CD4-positive, alpha-beta memory T cell (primary cell): ENCODE measurements around the gene PPP1R11. TPM values are rescaled to one million over a fixed set of nuclear protein-coding genes. Genes with fewer than 3 reads are reported as not detected.

ENCODE experiments used
- CTCF ChIA-PET: fragments of 350-600 bp; sonication (Branson Sonifier 250); formaldehyde crosslinking; loops from one replicate; lab custom pipeline; 2021; ENCODE audit warnings: inconsistent platforms; ENCODE audit not compliant: partially characterized antibody; lab: Charles Lee
- POLR2A ChIA-PET: fragments of 350-600 bp; sonication (Branson Sonifier 250); formaldehyde crosslinking; loops from one replicate; lab custom pipeline; 2021; ENCODE audit not compliant: partially characterized antibody; lab: Charles Lee
- DNase-seq, 5 donors: peaks; one replicate each; pipeline versions ENCODE4 v3.0.0 to v3.0.0-alpha.2; 2020 to 2022; ENCODE audit warnings: mixed read lengths in 1 of 5
- H3K27ac ChIP-seq: one replicate; pipeline ENCODE4 v1.7.0; 2013; ENCODE audit warnings: low read depth, low read length
- H3K27me3 ChIP-seq: 2 replicates; pipeline ENCODE4 v1.7.0; 2013; ENCODE audit warnings: mild to moderate bottlenecking, low read length, moderate library complexity; ENCODE audit not compliant: insufficient read depth
- H3K36me3 ChIP-seq: 2 replicates; pipeline ENCODE4 v1.7.0; 2013; ENCODE audit warnings: mild to moderate bottlenecking, low read length, moderate library complexity; ENCODE audit not compliant: insufficient read depth
- H3K4me1 ChIP-seq: 2 replicates; pipeline ENCODE4 v1.7.0; 2013; ENCODE audit warnings: mild to moderate bottlenecking, low read length, moderate library complexity; ENCODE audit not compliant: insufficient read depth
- H3K4me3 ChIP-seq, 2 donors: one replicate each; pipeline ENCODE4 v1.7.0; 2013; ENCODE audit warnings: low read length in 2 of 2, mild to moderate bottlenecking in 1 of 2
- H3K9me3 ChIP-seq, 2 donors: one replicate each; pipeline ENCODE4 v1.7.0; 2013; ENCODE audit warnings: low read length in 2 of 2, control low read depth in 1 of 2; ENCODE audit not compliant: control insufficient read depth in 1 of 2
- H3K27ac Mint-ChIP-seq, 7 donors: one replicate each; pipeline ENCODE4 v1.8.0; 2020 to 2021; ENCODE audit warnings: mixed read lengths in 7 of 7, mild to moderate bottlenecking in 6 of 7, inconsistent platforms in 3 of 7, moderate library complexity in 3 of 7
- H3K27me3 Mint-ChIP-seq, 2 donors: one replicate each; pipeline ENCODE4 v1.8.0; 2020 to 2021; ENCODE audit warnings: mixed read lengths in 2 of 2
- H3K36me3 Mint-ChIP-seq, 2 donors: one replicate each; pipeline ENCODE4 v1.8.0; 2020 to 2021; ENCODE audit warnings: mixed read lengths in 2 of 2, inconsistent platforms in 1 of 2, mild to moderate bottlenecking in 1 of 2
- H3K4me1 Mint-ChIP-seq, 4 donors: one replicate each; pipeline ENCODE4 v1.8.0; 2020 to 2021; ENCODE audit warnings: mixed read lengths in 4 of 4, mild to moderate bottlenecking in 1 of 4
- H3K4me3 Mint-ChIP-seq, 8 donors: one replicate each; pipeline ENCODE4 v1.8.0; 2020 to 2021; ENCODE audit warnings: mixed read lengths in 8 of 8, mild to moderate bottlenecking in 7 of 8, moderate library complexity in 6 of 8, inconsistent platforms in 3 of 8
- H3K9me3 Mint-ChIP-seq, 8 donors: one replicate each; pipeline ENCODE4 v1.8.0; 2020 to 2021; ENCODE audit warnings: mixed read lengths in 8 of 8, mild to moderate bottlenecking in 5 of 8, inconsistent platforms in 3 of 8, moderate library complexity in 1 of 8
- intact Hi-C: fragments of 100-400 bp; cut with micrococcal nuclease; formaldehyde crosslinking; loops from one replicate; pipeline ENCODE4 v1.15.1; 2023
- polyA plus RNA-seq, 2 donors: library from polyadenylated mRNA; unstranded; fragments of 300-500 nt; fragmentation: Illumina TruSeq; gene quantifications; one replicate each; pipeline ENCODE4 v1.2.3, GENCODE V29; 2021
- total RNA-seq, 2 experiments: library from RNA; stranded (reverse); gene quantifications; one replicate each; pipeline ENCODE4 v1.2.3, GENCODE V29; 2021

PPP1R11 gene
- total and polyA plus RNA-seq, 4 experiments from 2014 or later = 65.2 to 134 (median 89.9) TPM

DNA sequence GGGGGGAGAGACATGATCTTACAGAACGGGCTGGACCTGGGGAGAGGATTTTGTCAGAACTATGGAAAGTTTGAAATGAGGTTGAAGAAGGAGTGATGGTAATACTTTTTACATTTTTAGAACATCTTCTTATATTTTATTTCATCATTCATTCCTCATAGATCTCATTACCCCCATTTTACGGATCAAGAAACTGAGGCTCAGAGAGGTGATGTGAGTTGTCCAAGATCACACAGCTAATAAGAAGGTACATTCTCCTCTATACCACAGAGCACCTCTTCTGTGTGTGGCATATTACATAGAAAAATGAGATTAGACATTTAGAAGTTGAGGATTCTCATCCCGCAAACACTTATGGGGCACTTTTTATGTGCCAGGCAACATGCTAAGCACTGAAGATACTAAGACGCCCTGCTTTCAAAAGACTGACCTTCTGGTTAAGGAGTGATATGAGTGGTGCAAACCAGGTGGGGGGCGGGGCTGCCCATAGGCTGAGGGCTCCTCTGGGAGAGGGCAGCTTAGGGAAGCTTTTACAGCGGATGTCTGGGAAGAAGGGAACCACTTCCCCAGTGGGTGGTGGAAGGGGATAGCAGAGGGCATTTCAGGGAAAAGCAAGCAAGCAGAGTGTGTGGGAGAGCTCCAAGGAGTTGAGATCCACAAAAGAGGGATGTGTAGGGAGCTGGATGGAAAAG, 26.0 kb downstream of the PPP1R11 start:
- Histone ChIP-seq H3K4me3 (no peak overlapping the region), H3K27me3 (peaks cover 36% of the 10 kb centered on the region), H3K27ac (no peak overlapping the region), H3K4me1 (peaks cover 9% of the 10 kb centered on the region), H3K36me3 (no peaks in the 10 kb centered on the region), H3K9me3 (no peaks in the 10 kb centered on the region)
- Mint-ChIP-seq H3K36me3 (no peaks in the 10 kb centered on the region), H3K9me3 (peaks cover 0 to 2% (median 0%) of the 10 kb centered on the region in 8 donors), H3K27ac (no peak overlapping the region), H3K4me1 (peaks cover 6 to 11% (median 8%) of the 10 kb centered on the region in 4 donors), H3K4me3 (no peak overlapping the region), H3K27me3 (peaks cover 39 to 43% of the 10 kb centered on the region in 2 donors)
- POLR2A ChIA-PET = no interaction called here
- no peak for DNase-seq
- intact Hi-C loops = no loop called here
- CTCF ChIA-PET = interaction anchor here (6.7 kb wide), 1 partner anchor 10 kb away, joined by 37 read pairs; no protein-coding TSS in a partner anchor

DNA sequence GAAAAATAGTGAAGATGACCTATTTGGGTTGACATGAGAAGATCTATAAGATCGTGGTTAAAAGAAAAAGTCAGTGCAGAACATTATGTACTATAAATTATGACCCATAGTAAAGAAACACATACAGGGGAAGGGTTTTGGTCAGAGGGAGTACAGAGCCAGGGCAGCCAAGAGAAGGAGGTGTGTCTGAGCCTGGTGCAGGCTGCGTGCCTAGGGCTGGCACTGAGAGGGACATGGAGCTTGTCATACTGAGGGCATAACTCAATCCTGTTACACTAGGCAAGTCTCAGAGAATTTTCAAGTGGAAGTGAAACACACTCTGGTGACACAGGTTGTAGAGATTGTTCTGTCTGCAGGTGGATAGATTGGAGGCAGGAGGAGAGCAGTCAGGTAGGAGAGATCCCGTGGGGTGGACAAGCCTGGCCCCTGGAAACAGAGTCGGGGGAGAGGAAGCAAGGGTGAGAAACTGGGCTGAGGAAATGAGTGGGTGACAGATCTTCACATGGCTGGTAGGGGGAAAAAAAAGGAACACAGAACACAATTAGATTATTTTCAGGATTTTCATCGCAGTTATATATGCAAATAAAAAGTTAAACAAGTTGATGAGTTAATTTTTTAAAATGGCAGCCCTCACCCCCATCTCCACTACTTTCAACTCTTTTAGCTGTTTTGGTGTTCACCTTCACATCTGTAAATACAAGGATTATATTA, 27.1 kb downstream of the PPP1R11 start:
- Mint-ChIP-seq H3K4me3 (no peak overlapping the region), H3K36me3 (no peaks in the 10 kb centered on the region), H3K9me3 (peaks cover 0 to 2% (median 0%) of the 10 kb centered on the region in 8 donors), H3K4me1 (peaks cover 11 to 18% (median 14%) of the 10 kb centered on the region in 4 donors), H3K27me3 (peaks cover 41 to 45% of the 10 kb centered on the region in 2 donors), H3K27ac (no peak overlapping the region)
- intact Hi-C loops = no loop called here
- no peaks in the 10 kb centered on the region for H3K9me3 ChIP-seq
- no peak for DNase-seq
- H3K36me3 ChIP-seq = no peaks in the 10 kb centered on the region
- no peak overlapping the region for H3K27ac ChIP-seq
- H3K4me3 ChIP-seq = no peak overlapping the region
- H3K27me3 ChIP-seq = peaks cover 44% of the 10 kb centered on the region
- ChIA-PET CTCF (interaction anchor here (0.9 to 6.7 kb wide), 3 partner anchors 9 to 77 kb away, joined by 3 to 37 read pairs (median 7); no protein-coding TSS in a partner anchor), POLR2A (interaction anchor here (0.7 kb wide), 1 partner anchor 9 kb away, joined by 4 read pairs; no protein-coding TSS in a partner anchor)
- H3K4me1 ChIP-seq = peaks cover 13% of the 10 kb centered on the region

DNA sequence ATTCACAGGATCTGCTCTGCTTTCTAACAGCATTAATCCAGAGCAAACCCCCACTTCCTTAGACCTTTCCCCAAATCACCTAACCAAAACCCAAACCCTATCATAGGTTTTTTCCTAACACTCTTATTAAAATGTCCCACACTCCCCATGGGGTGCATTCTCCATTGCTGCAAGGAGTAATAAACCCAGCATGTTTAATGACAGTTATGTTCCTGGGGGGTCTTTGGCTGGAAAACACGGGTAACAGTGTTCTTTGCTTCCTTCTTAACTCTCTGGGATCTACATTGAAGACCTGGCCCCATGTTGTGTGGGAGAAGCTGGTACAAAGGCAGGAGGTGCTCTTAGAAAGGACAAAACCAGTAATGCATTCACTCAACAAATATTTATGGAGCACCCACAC, 29.8 kb downstream of the PPP1R11 start:
- Histone ChIP-seq H3K27me3 (peaks cover 30% of the 10 kb centered on the region), H3K36me3 (no peaks in the 10 kb centered on the region), H3K9me3 (no peaks in the 10 kb centered on the region), H3K4me1 (peaks cover 31% of the 10 kb centered on the region), H3K27ac (no peak overlapping the region), H3K4me3 (no peak overlapping the region)
- H3K9me3 Mint-ChIP-seq = peaks cover 0 to 3% (median 0%) of the 10 kb centered on the region in 8 donors
- H3K4me1 Mint-ChIP-seq = peaks cover 22 to 43% (median 32%) of the 10 kb centered on the region in 4 donors
- POLR2A ChIA-PET = interaction anchor here (1.2 kb wide), 1 partner anchor 30 kb away, joined by 5 read pairs; the partner anchor contains the start of gene PPP1R11
- CTCF ChIA-PET = no interaction called here
- peaks cover 35 to 45% of the 10 kb centered on the region in 2 donors for H3K27me3 Mint-ChIP-seq
- intact Hi-C loops = no loop called here
- no peak for DNase-seq
- H3K4me3 Mint-ChIP-seq = no peak overlapping the region
- H3K36me3 Mint-ChIP-seq = no peaks in the 10 kb centered on the region
- H3K27ac Mint-ChIP-seq = no peak overlapping the region

DNA sequence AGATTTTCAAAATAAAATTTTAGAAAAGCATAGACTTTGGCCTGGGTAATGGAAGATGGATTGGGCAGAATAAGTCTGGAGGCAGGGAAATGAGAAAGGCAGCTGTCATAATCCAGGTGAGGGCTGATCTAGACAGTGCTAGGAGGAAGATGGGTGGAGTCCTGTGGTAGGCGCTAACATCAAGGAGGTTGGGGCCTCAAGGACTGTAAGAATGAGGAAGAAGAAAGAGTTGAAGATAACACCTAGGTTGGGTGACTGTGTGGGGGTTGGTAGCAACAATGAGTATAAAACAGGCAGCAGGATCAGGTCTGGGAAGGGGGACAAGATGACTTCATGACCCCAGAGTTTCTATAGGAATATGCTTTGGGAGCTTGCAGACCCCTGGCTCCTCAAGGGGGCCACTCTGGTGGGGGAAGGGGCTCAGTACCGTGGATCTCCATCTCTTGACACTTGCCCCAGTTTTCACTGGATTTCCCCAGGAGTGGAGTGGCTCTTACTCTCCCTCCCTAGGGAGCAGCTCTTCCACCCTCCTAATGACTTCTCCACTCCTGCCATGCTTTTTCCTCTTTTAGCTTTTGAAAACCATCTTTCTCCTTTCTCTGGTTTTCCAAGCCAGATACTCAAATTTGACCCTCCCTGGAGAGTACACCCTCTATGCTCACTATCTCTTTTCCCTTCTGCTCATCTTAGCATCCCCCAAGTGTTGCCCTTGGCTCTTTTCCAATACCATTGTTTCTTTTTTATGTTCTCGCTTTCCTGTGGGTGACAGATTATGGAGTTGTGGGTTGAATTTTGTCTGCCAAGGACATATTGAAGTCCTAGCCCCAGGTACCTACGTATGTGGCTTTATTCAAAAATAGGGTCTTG, 31.1 kb downstream of the PPP1R11 start:
- H3K4me1 ChIP-seq = peaks cover 42% of the 10 kb centered on the region

DNA sequence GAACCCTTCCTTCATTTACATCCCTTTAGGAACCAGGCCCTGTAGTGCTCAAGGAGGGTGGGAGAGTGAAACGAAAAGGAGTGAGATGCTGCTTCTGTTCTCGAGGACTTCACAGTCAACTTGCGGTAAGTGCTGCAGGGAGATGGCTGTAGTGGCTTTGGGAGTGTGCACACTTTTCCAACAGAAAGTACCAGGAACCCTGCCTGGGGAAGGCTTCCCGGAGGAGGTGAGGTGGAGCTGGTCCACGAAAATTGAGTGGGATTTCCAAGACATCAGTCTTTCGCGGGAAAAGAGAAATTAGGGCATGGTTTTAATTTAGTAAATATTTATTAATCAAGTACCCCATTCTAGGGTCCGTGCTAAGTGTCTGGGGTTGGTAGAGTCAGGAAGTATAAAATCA, 33.2 kb downstream of the PPP1R11 start:
- Histone ChIP-seq H3K27ac (no peak overlapping the region), H3K4me1 (peaks cover 48% of the 10 kb centered on the region), H3K36me3 (no peaks in the 10 kb centered on the region), H3K9me3 (no peaks in the 10 kb centered on the region), H3K27me3 (peaks cover 20% of the 10 kb centered on the region), H3K4me3 (no peak overlapping the region)
- ChIA-PET CTCF (no interaction called here), POLR2A (no interaction called here)
- H3K9me3 Mint-ChIP-seq = peaks cover 0 to 3% (median 0%) of the 10 kb centered on the region in 8 donors
- peaks cover 25 to 33% of the 10 kb centered on the region in 2 donors for H3K27me3 Mint-ChIP-seq
- H3K36me3 Mint-ChIP-seq = no peaks in the 10 kb centered on the region
- peak overlapping the region; percentile 25 to 79 (median 60) for H3K4me3 Mint-ChIP-seq
- peak overlapping the region in 1 of 7 donors; percentile 36 for H3K27ac Mint-ChIP-seq
- H3K4me1 Mint-ChIP-seq = peaks cover 33 to 61% (median 48%) of the 10 kb centered on the region in 4 donors
- intact Hi-C loops = no loop called here
- DNase-seq = no peak

More for the DNA sequence above, 31.1 kb downstream of the PPP1R11 start:
- Histone ChIP-seq H3K27ac (no peak overlapping the region), H3K9me3 (no peaks in the 10 kb centered on the region), H3K36me3 (no peaks in the 10 kb centered on the region), H3K4me3 (no peak overlapping the region), H3K27me3 (peaks cover 23% of the 10 kb centered on the region)
- peak in 3 of 5 donors; percentile 14 to 41 (median 21) for DNase-seq
- H3K4me1 Mint-ChIP-seq = peaks cover 30 to 55% (median 42%) of the 10 kb centered on the region in 4 donors
- H3K9me3 Mint-ChIP-seq = peaks cover 0 to 3% (median 0%) of the 10 kb centered on the region in 8 donors
- intact Hi-C loops = no loop called here
- ChIA-PET CTCF (no interaction called here), POLR2A (interaction anchor here (1.2 kb wide), 1 partner anchor 32 kb away, joined by 5 read pairs; the partner anchor contains the start of gene PPP1R11)
- H3K27me3 Mint-ChIP-seq = peaks cover 30 to 35% of the 10 kb centered on the region in 2 donors
- peak overlapping the region in 2 of 7 donors; percentile 14 to 31 for H3K27ac Mint-ChIP-seq
- no peaks in the 10 kb centered on the region for H3K36me3 Mint-ChIP-seq
- peak overlapping the region in 4 of 8 donors; percentile 12 to 73 (median 48) for H3K4me3 Mint-ChIP-seq

DNA sequence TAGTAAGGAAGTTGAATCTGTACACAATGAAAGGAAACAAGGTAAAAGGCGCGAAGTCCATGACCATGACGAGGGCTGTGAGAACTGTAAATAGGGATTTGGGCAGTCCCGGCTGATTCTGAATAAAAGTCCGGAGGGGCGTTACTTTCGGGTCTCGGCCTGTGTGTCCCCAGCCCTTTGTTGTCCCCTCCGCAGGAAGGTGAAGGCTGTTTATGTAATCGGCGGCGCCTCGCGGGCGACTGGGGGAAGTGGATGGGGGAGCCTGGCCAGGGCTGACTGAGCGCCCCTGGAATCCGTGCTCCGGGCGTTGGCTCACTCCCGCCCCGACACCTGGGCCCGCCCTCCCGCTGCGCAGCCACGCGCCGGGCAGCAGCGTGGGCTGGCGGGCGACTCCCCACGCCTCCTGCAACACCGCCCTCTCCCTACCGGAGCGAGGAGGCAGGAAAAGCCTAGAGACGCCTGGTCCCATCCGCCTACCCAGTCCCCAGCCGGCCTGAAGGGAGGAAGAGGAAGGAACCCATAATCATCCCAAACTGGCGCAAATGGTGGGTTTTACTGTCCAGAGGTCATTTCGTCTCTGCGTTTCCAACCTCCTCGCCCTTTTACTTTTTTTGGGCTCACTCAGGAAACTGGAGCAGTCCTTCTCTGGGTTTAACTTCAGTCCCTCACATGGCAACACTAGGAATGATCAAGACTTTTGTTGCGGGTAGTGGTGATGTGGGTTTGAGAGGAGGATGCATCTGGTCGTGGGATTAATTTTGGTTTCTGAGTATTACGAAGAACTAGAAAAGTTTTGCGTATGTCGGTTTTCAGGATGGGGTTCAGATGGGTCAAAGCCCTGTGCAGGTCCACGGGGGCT, 33.8 kb downstream of the PPP1R11 start:
- ChIA-PET CTCF (interaction anchor here (0.6 to 6.7 kb wide), 9 partner anchors 9 to 274 kb away, joined by 3 to 263 read pairs (median 6); partner anchors contain the start of genes POLR1H, PPP1R11, RNF39 and TRIM40), POLR2A (interaction anchor here (0.9 to 4.0 kb wide), 6 partner anchors 26 to 225 kb away, joined by 3 to 38 read pairs (median 10); partner anchors contain the start of genes POLR1H, PPP1R11 and RNF39)
- H3K36me3 ChIP-seq = no peaks in the 10 kb centered on the region
- peak overlapping the region; percentile 46 to 60 for H3K4me3 ChIP-seq
- peak in 1 of 5 donors; percentile 7 for DNase-seq
- H3K36me3 Mint-ChIP-seq = no peaks in the 10 kb centered on the region
- intact Hi-C loops = no loop called here
- H3K27me3 ChIP-seq = peaks cover 20% of the 10 kb centered on the region
- H3K27me3 Mint-ChIP-seq = peaks cover 21 to 33% of the 10 kb centered on the region in 2 donors
- H3K4me1 Mint-ChIP-seq = peaks cover 33 to 61% (median 48%) of the 10 kb centered on the region in 4 donors
- no peaks in the 10 kb centered on the region for H3K9me3 ChIP-seq
- peak overlapping the region in 4 of 7 donors; percentile 52 to 74 (median 66) for H3K27ac Mint-ChIP-seq
- H3K4me3 Mint-ChIP-seq = peak overlapping the region; percentile 79 to 93 (median 85)
- H3K9me3 Mint-ChIP-seq = peaks cover 0 to 2% (median 0%) of the 10 kb centered on the region in 8 donors
- no peak overlapping the region for H3K27ac ChIP-seq
- H3K4me1 ChIP-seq = peaks cover 48% of the 10 kb centered on the region
